ENCODE results near the gene CRACR2A.

GRCh38 chr12:3753544-3754284 lies 805 bp upstream of the CRACR2A start:
- TF ChIP-seq, protein P1, sequence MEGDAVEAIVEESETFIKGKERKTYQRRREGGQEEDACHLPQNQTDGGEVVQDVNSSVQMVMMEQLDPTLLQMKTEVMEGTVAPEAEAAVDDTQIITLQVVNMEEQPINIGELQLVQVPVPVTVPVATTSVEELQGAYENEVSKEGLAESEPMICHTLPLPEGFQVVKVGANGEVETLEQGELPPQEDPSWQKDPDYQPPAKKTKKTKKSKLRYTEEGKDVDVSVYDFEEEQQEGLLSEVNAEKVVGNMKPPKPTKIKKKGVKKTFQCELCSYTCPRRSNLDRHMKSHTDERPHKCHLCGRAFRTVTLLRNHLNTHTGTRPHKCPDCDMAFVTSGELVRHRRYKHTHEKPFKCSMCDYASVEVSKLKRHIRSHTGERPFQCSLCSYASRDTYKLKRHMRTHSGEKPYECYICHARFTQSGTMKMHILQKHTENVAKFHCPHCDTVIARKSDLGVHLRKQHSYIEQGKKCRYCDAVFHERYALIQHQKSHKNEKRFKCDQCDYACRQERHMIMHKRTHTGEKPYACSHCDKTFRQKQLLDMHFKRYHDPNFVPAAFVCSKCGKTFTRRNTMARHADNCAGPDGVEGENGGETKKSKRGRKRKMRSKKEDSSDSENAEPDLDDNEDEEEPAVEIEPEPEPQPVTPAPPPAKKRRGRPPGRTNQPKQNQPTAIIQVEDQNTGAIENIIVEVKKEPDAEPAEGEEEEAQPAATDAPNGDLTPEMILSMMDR (conservative IDR thresholded peaks at IDR 0.05; ENCODE audit: low read depth, low read length), result no peak
- TF ChIP-seq MAFK (IDR thresholded peaks at IDR 0.05; ENCODE audit: low read depth, low read length) (no peak), POLR2A (IDR thresholded peaks at IDR 0.05; ENCODE audit: low read depth, low read length) (no peak), RAD21 (IDR thresholded peaks at IDR 0.05; ENCODE audit: low read length) (no peak), MXI1 (IDR thresholded peaks at IDR 0.05; ENCODE audit: borderline replicate concordance, low read depth, low read length) (no peak), CEBPB (IDR thresholded peaks at IDR 0.05; ENCODE audit: low read depth, low read length) (no peak), RFX5 (IDR thresholded peaks at IDR 0.05; ENCODE audit: low read depth, low read length) (no peak), ELK1 (IDR thresholded peaks at IDR 0.05; ENCODE audit: borderline replicate concordance, low read depth, low read length) (no peak)
- TF ChIP-seq, protein P2, sequence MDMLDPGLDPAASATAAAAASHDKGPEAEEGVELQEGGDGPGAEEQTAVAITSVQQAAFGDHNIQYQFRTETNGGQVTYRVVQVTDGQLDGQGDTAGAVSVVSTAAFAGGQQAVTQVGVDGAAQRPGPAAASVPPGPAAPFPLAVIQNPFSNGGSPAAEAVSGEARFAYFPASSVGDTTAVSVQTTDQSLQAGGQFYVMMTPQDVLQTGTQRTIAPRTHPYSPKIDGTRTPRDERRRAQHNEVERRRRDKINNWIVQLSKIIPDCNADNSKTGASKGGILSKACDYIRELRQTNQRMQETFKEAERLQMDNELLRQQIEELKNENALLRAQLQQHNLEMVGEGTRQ (IDR thresholded peaks at IDR 0.05; ENCODE audit: low read depth, low read length), result no peak

All from IMR-90 (cell line).